PC-9 (cell line): ENCODE measurements around the gene HS6ST3.

Experiments used
- CTCF ChIP-seq: fragments of 200-600 bp; sonication (generic); conservative IDR thresholded peaks from 2 replicates; pipeline ENCODE4 v1.6.1; 2017; ENCODE audit warnings: mixed run types, antibody characterized with exemption, mild to moderate bottlenecking, moderate library complexity
- EZH2 ChIP-seq: fragments of 200-600 bp; sonication (generic); IDR thresholded peaks from 2 replicates; pipeline ENCODE4 v1.8.0; 2017; ENCODE audit warnings: antibody characterized with exemption, low read depth

- TF ChIP-seq CTCF, result no peak
- no peak for TF ChIP-seq EZH2
Measured at GRCh38 chr13:96819375-96819774, 729.5 kb downstream of the HS6ST3 start.
